Smooth muscle cell (in vitro differentiated cells): ENCODE results near the gene ZDHHC11B. TPM values are rescaled to one million over a fixed set of nuclear protein-coding genes. Genes with fewer than 3 reads are reported as not detected.

Source experiments
- DNase-seq: peaks from one replicate; lab custom pipeline; 2025; ENCODE audit not compliant: unreplicated experiment; lab: John Stamatoyannopoulos, UW
- H2AFZ ChIP-seq: fragments of 200-600 bp; sonication (generic); 2 replicates; pipeline ENCODE4 v1.6.0; 2016; ENCODE audit warnings: antibody characterized with exemption, low read depth, mild to moderate bottlenecking
- H3F3A ChIP-seq: fragments of 200-600 bp; sonication (generic); 2 replicates; pipeline ENCODE4 v1.6.0; 2017; ENCODE audit warnings: antibody characterized with exemption, low read depth
- H3K27ac ChIP-seq: fragments of 200-600 bp; sonication (generic); 2 replicates; pipeline ENCODE4 v1.5.1; 2016; ENCODE audit warnings: low read depth, mild to moderate bottlenecking
- H3K27me3 ChIP-seq: fragments of 200-600 bp; sonication (generic); 2 replicates; pipeline ENCODE4 v1.6.1; 2016; ENCODE audit warnings: low read depth, mild to moderate bottlenecking
- H3K36me3 ChIP-seq: fragments of 200-600 bp; sonication (generic); 2 replicates; pipeline ENCODE4 v1.5.1; 2016; ENCODE audit warnings: low read depth
- H3K4me1 ChIP-seq: fragments of 200-600 bp; sonication (generic); 2 replicates; pipeline ENCODE4 v1.5.1; 2016; ENCODE audit warnings: low read depth
- H3K4me2 ChIP-seq: fragments of 200-600 bp; sonication (generic); 2 replicates; pipeline ENCODE4 v1.6.0; 2016; ENCODE audit warnings: mild to moderate bottlenecking
- H3K4me3 ChIP-seq: fragments of 200-600 bp; sonication (generic); 2 replicates; pipeline ENCODE4 v1.5.1; 2016; ENCODE audit warnings: mild to moderate bottlenecking
- H3K79me2 ChIP-seq: fragments of 200-600 bp; sonication (generic); 2 replicates; pipeline ENCODE4 v1.6.0; 2016; ENCODE audit warnings: low read depth, mild to moderate bottlenecking
- H3K9ac ChIP-seq: fragments of 200-600 bp; sonication (generic); 2 replicates; pipeline ENCODE4 v1.6.0; 2016; ENCODE audit warnings: low read depth
- H3K9me3 ChIP-seq: fragments of 200-600 bp; sonication (generic); replicated peaks from 2 replicates; pipeline ENCODE4 v1.5.1; 2016; ENCODE audit warnings: low read depth
- H4K20me1 ChIP-seq: fragments of 200-600 bp; sonication (generic); 2 replicates; pipeline ENCODE4 v1.6.0; 2016; ENCODE audit warnings: low read depth
- WGBS: methylation state at CpG from one replicate; pipeline ENCODE4 v1.1.7; 2016; ENCODE audit warnings: low lambda C conversion rate; 5-methylcytosine and 5-hydroxymethylcytosine counted together
- polyA plus RNA-seq: library from polyadenylated mRNA; unstranded; fragments of >200 nt; fragmentation: Nextera tagmentation; extraction: Ambion mirVana; gene quantifications from 2 replicates; pipeline ENCODE4 v1.2.1, GENCODE V29; 2016
- total RNA-seq: library from RNA; depleted of rRNA; stranded (reverse); fragments of >200 nt; gene quantifications from 2 replicates; pipeline ENCODE4 v1.2.3, GENCODE V29; 2014
- TF ChIP-seq, protein P1 (sequence below): fragments of 200-600 bp; sonication (generic); IDR thresholded peaks from 2 replicates; pipeline ENCODE4 v1.5.1; 2017; ENCODE audit warnings: borderline replicate concordance, mild to moderate bottlenecking, antibody characterized with exemption; ENCODE audit not compliant: insufficient read depth, poor library complexity, severe bottlenecking

Gene ZDHHC11B
- total and polyA plus RNA-seq, 2 experiments from 2014 or later: not detected

DNA sequence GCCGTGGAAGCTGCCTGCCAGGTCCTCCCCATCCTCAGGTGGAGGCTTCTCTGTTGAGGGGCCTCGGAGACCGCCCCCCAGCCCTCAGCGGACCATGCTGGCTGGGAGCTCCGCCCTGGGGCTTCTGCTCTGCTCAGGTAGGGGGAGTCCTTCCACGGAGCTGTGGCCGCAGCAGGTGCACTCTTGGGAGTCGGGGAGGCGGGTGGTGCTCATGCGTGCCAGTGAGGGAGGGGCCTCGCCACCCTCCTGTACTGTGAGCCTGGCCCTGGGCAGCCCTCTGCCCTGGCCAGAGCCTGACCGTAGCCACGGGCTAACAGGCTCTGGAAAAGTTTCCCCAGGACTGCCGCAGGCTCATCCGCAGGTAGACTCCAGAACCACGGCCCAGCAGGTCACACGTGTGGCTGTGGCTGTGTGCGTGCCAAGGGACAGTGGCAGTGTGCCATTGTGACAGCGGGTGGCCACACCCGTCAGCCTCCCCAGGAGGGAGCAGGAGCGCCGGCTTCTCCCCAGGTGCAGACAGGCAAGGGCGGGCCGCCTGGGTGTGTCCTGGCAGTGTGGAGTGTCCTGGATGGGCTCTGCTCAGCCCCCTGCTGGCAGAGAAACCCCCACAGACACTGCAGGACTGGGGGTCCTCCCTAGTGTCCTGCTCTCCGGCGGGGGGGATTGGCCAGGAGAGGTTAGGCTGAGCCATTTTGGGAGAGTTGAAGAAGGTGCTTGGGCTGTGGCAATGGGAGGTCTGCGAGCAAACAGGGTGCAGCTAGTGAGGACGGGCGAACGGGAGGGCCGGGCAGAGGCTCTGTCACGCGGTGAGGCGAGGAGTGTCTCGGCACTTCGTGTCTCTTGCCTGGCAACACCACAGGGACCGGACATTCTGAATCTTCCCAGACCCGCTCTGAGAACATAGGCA lies 120.8 kb downstream of the ZDHHC11B start:
- Histone ChIP-seq H3K36me3 (no peaks in the 10 kb centered on the region), H4K20me1 (no peaks in the 10 kb centered on the region), H3K4me1 (no peaks in the 10 kb centered on the region), H3K79me2 (no peaks in the 10 kb centered on the region), H2AFZ (no peak overlapping the region), H3K27me3 (no peaks in the 10 kb centered on the region), H3K9ac (no peak overlapping the region), H3K27ac (no peak overlapping the region), H3K4me3 (no peak overlapping the region), H3F3A (no peaks in the 10 kb centered on the region), H3K9me3 (no peaks in the 10 kb centered on the region), H3K4me2 (no peak overlapping the region)
- TF ChIP-seq, protein P1, sequence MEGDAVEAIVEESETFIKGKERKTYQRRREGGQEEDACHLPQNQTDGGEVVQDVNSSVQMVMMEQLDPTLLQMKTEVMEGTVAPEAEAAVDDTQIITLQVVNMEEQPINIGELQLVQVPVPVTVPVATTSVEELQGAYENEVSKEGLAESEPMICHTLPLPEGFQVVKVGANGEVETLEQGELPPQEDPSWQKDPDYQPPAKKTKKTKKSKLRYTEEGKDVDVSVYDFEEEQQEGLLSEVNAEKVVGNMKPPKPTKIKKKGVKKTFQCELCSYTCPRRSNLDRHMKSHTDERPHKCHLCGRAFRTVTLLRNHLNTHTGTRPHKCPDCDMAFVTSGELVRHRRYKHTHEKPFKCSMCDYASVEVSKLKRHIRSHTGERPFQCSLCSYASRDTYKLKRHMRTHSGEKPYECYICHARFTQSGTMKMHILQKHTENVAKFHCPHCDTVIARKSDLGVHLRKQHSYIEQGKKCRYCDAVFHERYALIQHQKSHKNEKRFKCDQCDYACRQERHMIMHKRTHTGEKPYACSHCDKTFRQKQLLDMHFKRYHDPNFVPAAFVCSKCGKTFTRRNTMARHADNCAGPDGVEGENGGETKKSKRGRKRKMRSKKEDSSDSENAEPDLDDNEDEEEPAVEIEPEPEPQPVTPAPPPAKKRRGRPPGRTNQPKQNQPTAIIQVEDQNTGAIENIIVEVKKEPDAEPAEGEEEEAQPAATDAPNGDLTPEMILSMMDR: no peak
- 95% methylated on average over 37 of the region's 38 CpGs for WGBS
- no peak for DNase-seq

DNA sequence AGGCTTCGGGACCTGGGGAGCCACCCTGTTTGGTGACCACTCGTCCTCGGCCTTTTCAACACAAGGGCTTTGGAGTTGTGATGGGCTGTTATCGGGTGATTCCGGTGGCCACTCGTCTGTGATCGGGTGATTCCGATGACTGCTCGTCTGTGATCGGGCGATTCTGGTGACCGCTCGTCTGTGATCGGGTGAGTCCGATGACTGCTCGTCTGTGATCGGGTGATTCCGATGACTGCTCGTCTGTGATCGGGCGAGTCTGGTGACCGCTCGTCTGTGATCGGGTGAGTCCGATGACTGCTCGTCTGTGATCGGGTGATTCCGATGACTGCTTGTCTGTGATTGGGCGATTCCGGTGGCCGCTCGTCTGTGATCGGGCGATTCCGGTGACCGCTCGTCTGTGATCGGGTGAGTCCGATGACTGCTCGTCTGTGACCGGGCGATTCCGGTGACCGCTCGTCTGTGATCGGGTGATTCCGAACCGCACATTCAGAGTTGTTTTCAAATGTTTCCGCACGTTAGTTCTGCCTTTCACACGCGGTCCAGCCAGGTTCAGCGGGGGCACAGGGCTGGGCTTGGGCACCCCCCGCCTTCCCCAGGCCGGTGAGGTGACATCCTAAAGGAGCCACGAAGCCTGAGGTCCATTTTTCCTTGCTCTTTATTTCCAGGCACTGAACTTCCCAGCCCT lies 121.6 kb downstream of the ZDHHC11B start:
- no peaks in the 10 kb centered on the region for H3K36me3 ChIP-seq
- no peaks in the 10 kb centered on the region for H4K20me1 ChIP-seq
- TF ChIP-seq, protein P1: no peak
- H2AFZ ChIP-seq: no peak overlapping the region
- no peak overlapping the region for H3K27ac ChIP-seq
- no peaks in the 10 kb centered on the region for H3K79me2 ChIP-seq
- no peaks in the 10 kb centered on the region for H3K27me3 ChIP-seq
- H3K4me1 ChIP-seq: no peaks in the 10 kb centered on the region
- H3K9ac ChIP-seq: no peak overlapping the region
- no peaks in the 10 kb centered on the region for H3K9me3 ChIP-seq
- H3K4me3 ChIP-seq: no peak overlapping the region
- no peak for DNase-seq
- H3F3A ChIP-seq: no peaks in the 10 kb centered on the region
- WGBS: 98% methylated on average over 50 of the region's 56 CpGs
- H3K4me2 ChIP-seq: no peak overlapping the region

DNA sequence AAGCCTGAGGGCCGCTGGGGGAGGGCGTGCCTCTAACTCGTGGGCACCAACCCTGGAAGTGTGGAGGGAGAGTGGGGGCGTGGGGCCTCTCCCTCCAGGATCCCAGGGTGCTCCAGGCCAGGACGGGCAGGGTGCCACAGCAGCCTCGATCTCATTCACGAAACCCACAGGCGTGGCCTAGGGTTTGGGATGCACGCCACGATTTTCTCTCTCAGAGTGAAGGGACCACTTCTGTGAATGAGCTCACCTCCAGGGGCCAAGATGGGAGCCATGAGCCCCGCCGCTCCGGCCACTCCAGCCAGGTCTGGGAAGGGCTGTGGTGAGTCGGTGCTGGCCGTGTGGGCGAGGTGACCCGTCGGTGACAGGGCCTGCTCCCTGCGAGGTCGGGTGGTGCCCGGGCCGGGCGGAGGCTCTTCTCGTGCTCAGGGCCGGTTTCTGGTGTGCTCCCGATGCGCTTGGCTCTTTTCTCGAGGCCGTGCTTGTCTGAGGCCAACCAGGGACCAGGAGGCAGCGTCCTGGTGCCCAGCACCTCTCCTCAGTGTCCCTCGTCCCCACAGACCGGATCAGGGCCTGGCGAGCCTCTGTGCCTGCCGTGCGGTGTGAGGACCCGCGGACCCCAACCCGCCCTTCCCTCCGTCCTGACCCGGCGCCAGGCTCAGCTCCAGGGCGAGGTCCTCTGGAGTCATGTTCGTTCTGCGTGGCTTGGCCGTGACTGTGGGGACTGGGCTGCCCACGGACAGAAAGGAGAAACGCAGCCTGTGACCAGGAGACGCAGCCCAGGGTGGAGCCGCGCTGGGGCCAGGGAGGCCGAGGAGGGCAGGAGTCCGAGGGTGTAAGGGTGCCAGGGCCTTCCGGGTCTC lies 122.4 kb downstream of the ZDHHC11B start:
- no peak overlapping the region for H3K4me3 ChIP-seq
- H3K4me1 ChIP-seq: no peaks in the 10 kb centered on the region
- no peak overlapping the region for H2AFZ ChIP-seq
- WGBS: 98% methylated on average over 50 of the region's 53 CpGs
- H3K9ac ChIP-seq: no peak overlapping the region
- no peaks in the 10 kb centered on the region for H3K27me3 ChIP-seq
- no peaks in the 10 kb centered on the region for H4K20me1 ChIP-seq
- H3F3A ChIP-seq: no peaks in the 10 kb centered on the region
- DNase-seq: no peak
- H3K79me2 ChIP-seq: no peaks in the 10 kb centered on the region
- no peaks in the 10 kb centered on the region for H3K9me3 ChIP-seq
- no peak overlapping the region for H3K4me2 ChIP-seq
- no peak overlapping the region for H3K27ac ChIP-seq
- TF ChIP-seq, protein P1: no peak
- H3K36me3 ChIP-seq: no peaks in the 10 kb centered on the region
